ENCODE data around the gene CNR2.

The CNR2 gene

DNA sequence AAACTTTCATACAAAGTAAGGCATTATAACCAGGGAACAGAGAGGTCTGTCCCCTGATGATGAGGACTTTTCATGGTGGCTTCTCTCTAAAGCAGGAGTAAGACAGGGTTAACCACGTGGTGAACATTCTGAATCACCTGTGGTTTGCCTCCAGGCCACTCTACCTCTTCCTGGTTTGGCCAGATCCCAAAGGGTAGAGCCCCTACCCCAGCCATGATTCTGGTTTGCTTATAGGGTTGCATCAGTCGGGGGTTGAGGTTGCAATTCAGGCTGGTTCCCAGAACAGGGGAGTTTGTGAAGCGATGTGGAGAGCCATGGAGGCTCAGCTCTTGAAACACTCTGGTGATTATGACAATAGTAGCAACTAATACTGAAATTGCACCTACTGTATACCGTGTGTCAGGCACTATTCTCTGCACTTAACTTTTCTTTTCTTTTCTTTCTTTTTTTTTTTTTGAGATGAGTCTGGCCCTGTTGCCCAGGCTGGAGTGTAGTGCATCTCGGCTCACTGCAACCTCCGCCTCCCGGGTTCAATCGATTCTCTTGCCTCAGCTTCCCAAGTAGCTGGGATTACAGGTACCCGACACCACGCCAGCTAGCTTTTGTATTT lies 8.3 kb downstream of the CNR2 start:
- TF ChIP-seq, protein P1, sequence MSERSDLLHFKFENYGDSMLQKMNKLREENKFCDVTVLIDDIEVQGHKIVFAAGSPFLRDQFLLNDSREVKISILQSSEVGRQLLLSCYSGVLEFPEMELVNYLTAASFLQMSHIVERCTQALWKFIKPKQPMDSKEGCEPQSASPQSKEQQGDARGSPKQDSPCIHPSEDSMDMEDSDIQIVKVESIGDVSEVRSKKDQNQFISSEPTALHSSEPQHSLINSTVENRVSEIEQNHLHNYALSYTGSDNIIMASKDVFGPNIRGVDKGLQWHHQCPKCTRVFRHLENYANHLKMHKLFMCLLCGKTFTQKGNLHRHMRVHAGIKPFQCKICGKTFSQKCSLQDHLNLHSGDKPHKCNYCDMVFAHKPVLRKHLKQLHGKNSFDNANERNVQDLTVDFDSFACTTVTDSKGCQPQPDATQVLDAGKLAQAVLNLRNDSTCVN (tag by site-specific recombination; optimal IDR thresholded peaks at IDR 0.05) = no peak
- peak; percentile 34; the same call in 1 of the 2 replicates for TF ChIP-seq ZBTB20 (tag by site-specific recombination; IDR thresholded peaks at IDR 0.05)
- TF ChIP-seq FEZF1 (tag by site-specific recombination; IDR thresholded peaks at IDR 0.05) = no peak
- peak; percentile 57; the same call in 1 of the 2 replicates for TF ChIP-seq ZNF792 (tag by site-specific recombination; IDR thresholded peaks at IDR 0.05)
- TF ChIP-seq, protein P2, sequence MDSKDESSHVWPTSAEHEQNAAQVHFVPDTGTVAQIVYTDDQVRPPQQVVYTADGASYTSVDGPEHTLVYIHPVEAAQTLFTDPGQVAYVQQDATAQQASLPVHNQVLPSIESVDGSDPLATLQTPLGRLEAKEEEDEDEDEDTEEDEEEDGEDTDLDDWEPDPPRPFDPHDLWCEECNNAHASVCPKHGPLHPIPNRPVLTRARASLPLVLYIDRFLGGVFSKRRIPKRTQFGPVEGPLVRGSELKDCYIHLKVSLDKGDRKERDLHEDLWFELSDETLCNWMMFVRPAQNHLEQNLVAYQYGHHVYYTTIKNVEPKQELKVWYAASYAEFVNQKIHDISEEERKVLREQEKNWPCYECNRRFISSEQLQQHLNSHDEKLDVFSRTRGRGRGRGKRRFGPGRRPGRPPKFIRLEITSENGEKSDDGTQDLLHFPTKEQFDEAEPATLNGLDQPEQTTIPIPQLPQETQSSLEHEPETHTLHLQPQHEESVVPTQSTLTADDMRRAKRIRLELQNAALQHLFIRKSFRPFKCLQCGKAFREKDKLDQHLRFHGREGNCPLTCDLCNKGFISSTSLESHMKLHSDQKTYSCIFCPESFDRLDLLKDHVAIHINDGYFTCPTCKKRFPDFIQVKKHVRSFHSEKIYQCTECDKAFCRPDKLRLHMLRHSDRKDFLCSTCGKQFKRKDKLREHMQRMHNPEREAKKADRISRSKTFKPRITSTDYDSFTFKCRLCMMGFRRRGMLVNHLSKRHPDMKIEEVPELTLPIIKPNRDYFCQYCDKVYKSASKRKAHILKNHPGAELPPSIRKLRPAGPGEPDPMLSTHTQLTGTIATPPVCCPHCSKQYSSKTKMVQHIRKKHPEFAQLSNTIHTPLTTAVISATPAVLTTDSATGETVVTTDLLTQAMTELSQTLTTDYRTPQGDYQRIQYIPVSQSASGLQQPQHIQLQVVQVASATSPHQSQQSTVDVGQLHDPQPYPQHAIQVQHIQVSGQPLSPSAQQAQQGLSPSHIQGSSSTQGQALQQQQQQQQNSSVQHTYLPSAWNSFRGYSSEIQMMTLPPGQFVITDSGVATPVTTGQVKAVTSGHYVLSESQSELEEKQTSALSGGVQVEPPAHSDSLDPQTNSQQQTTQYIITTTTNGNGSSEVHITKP (tag by site-specific recombination; IDR thresholded peaks at IDR 0.05) = peak; percentile 25; the same call in 1 of the 2 replicates
- no peak for TF ChIP-seq HOXC10 (CRISPR knock-in tag; IDR thresholded peaks at IDR 0.05)
- no peak for TF ChIP-seq BCL6B (tag by site-specific recombination; IDR thresholded peaks at IDR 0.05)
- Histone ChIP-seq H3K4me3 (ENCODE audit: low read depth, low read length) (no peak overlapping the region), H3K36me3 (ENCODE audit: control insufficient read depth in 2 of 2, insufficient read depth in 1 of 2, low read length in 2 of 2) (no peaks in the 10 kb centered on the region), H3K9me3 (ENCODE audit: control insufficient read depth, insufficient read depth, low read depth, low read length) (no peaks in the 10 kb centered on the region), H3K4me1 (ENCODE audit: control insufficient read depth, insufficient read depth, low read length) (no peaks in the 10 kb centered on the region), H3K27ac (ENCODE audit: extremely low read depth, low read depth, low read length) (no peak overlapping the region)
- CTCF ChIA-PET = interaction anchor here (0.6 to 2.5 kb wide), 3 partner anchors 12 to 128 kb away, joined by 4 to 10 read pairs (median 4); no protein-coding TSS in a partner anchor
- POLR2A ChIA-PET = no interaction called here

- ChIA-PET CTCF (interaction anchor here (0.6 to 1.5 kb wide), 2 partner anchors 13 to 1889 kb away, joined by 3 to 4 read pairs; no protein-coding TSS in a partner anchor), POLR2A (interaction anchor here (0.7 to 1.0 kb wide), 2 partner anchors 9 to 104 kb away, joined by 3 to 5 read pairs; no protein-coding TSS in a partner anchor)
- no peak overlapping the region for H3K4me3 ChIP-seq (ENCODE audit: low read depth, low read length)
- H3K9me3 ChIP-seq (ENCODE audit: control insufficient read depth, insufficient read depth, low read depth, low read length) = no peaks in the 10 kb centered on the region
- TF ChIP-seq GLIS2 (tag by site-specific recombination; IDR thresholded peaks at IDR 0.05) (no peak), ZNF16 (tag by site-specific recombination; IDR thresholded peaks at IDR 0.05; ENCODE audit: low read depth) (no peak), ZNF423 (tag by site-specific recombination; IDR thresholded peaks at IDR 0.05) (no peak), ZNF580 (tag by site-specific recombination; IDR thresholded peaks at IDR 0.05) (no peak), GFI1B (tag by site-specific recombination; IDR thresholded peaks at IDR 0.05) (no peak), ZNF510 (tag by site-specific recombination; IDR thresholded peaks at IDR 0.05; ENCODE audit: insufficient replicate concordance) (no peak), ZNF114 (tag by site-specific recombination; IDR thresholded peaks at IDR 0.05) (no peak), ZNF433 (tag by site-specific recombination; IDR thresholded peaks at IDR 0.05; ENCODE audit: low read depth) (no peak), ZNF621 (tag by site-specific recombination; IDR thresholded peaks at IDR 0.05) (no peak), ZNF391 (tag by site-specific recombination; IDR thresholded peaks at IDR 0.05; ENCODE audit: borderline replicate concordance, low read depth) (no peak)
- TF ChIP-seq, protein P3, sequence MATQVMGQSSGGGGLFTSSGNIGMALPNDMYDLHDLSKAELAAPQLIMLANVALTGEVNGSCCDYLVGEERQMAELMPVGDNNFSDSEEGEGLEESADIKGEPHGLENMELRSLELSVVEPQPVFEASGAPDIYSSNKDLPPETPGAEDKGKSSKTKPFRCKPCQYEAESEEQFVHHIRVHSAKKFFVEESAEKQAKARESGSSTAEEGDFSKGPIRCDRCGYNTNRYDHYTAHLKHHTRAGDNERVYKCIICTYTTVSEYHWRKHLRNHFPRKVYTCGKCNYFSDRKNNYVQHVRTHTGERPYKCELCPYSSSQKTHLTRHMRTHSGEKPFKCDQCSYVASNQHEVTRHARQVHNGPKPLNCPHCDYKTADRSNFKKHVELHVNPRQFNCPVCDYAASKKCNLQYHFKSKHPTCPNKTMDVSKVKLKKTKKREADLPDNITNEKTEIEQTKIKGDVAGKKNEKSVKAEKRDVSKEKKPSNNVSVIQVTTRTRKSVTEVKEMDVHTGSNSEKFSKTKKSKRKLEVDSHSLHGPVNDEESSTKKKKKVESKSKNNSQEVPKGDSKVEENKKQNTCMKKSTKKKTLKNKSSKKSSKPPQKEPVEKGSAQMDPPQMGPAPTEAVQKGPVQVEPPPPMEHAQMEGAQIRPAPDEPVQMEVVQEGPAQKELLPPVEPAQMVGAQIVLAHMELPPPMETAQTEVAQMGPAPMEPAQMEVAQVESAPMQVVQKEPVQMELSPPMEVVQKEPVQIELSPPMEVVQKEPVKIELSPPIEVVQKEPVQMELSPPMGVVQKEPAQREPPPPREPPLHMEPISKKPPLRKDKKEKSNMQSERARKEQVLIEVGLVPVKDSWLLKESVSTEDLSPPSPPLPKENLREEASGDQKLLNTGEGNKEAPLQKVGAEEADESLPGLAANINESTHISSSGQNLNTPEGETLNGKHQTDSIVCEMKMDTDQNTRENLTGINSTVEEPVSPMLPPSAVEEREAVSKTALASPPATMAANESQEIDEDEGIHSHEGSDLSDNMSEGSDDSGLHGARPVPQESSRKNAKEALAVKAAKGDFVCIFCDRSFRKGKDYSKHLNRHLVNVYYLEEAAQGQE (tag by site-specific recombination; IDR thresholded peaks at IDR 0.05) = no peak
- no peaks in the 10 kb centered on the region for H3K4me1 ChIP-seq (ENCODE audit: control insufficient read depth, insufficient read depth, low read length)
- H3K27ac ChIP-seq (ENCODE audit: extremely low read depth, low read depth, low read length) = no peak overlapping the region
- H3K36me3 ChIP-seq (ENCODE audit: control insufficient read depth in 2 of 2, insufficient read depth in 1 of 2, low read length in 2 of 2) = no peaks in the 10 kb centered on the region
These were observed 9.4 kb downstream of the CNR2 start for GRCh38 chr1:23903754-23904153.

All from HEK293 (cell line).